Panc1 (cell line): ENCODE measurements around the gene PEX3. TPM values are rescaled to one million over a fixed set of nuclear protein-coding genes. Genes with fewer than 3 reads are reported as not detected.

ENCODE experiments used
- ATAC-seq: fragments of 200-7000 bp; cut with Tn5 transposase; 2 replicates; pipeline ENCODE4 v1.9.1; 2020; ENCODE audit warnings: mild to moderate bottlenecking, moderate library complexity
- BruUV-seq: library from RNA; stranded (reverse); fragments of 400-500 nt; replicated peaks from 2 replicates; lab custom pipeline; 2021; lab: Mats Ljungman, UMichigan
- CTCF ChIA-PET: fragments of 300-600 bp; sonication (Branson Sonifier 250); formaldehyde crosslinking; loops from one replicate; lab custom pipeline; 2022; ENCODE audit warnings: antibody characterized with exemption; lab: Charles Lee
- POLR2A ChIA-PET: fragments of 300-600 bp; sonication (Branson Sonifier 250); formaldehyde crosslinking; loops from one replicate; lab custom pipeline; 2022; ENCODE audit warnings: antibody characterized with exemption; lab: Charles Lee
- DNase-seq: peaks from one replicate; pipeline ENCODE4 v3.0.0-alpha.2; 2010; ENCODE audit warnings: low read depth, low spot score
- H3K27ac ChIP-seq: 2 replicates; pipeline ENCODE4 v1.5.1; 2011; ENCODE audit warnings: mild to moderate bottlenecking, low read length, inconsistent platforms
- H3K27me3 ChIP-seq: fragments of 200-500 bp; sonication (Bioruptor generic); 2 replicates; pipeline ENCODE4 v1.6.0; 2014; ENCODE audit warnings: low read length, inconsistent platforms; ENCODE audit not compliant: control insufficient read depth, insufficient read depth
- H3K36me3 ChIP-seq: fragments of 200-500 bp; sonication (Bioruptor generic); 2 replicates; pipeline ENCODE4 v1.5.1; 2014; ENCODE audit warnings: inconsistent platforms, mild to moderate bottlenecking, low read length, moderate library complexity; ENCODE audit not compliant: control insufficient read depth, insufficient read depth
- H3K4me1 ChIP-seq: 2 replicates; pipeline ENCODE4 v1.5.1; 2011; ENCODE audit warnings: inconsistent platforms, mild to moderate bottlenecking, low read length, moderate library complexity; ENCODE audit not compliant: control insufficient read depth, insufficient read depth
- H3K4me3 ChIP-seq, 2 experiments: 2 replicates each; pipeline ENCODE4 v1.5.1; 2011 to 2012; ENCODE audit warnings: low read depth in 2 of 2, low read length in 2 of 2, mild to moderate bottlenecking in 2 of 2, inconsistent platforms in 1 of 2, moderate library complexity in 1 of 2
- H3K9me3 ChIP-seq: fragments of 200-500 bp; sonication (Bioruptor generic); 2 replicates; pipeline ENCODE4 v1.5.1; 2014; ENCODE audit warnings: low read depth, mild to moderate bottlenecking, inconsistent platforms, low read length, moderate library complexity; ENCODE audit not compliant: control insufficient read depth, insufficient read depth
- CTCF ChIP-seq: fragments of 450-650 bp; IDR thresholded peaks from 2 replicates; pipeline ENCODE4 v1.5.1; 2017; ENCODE audit warnings: mild to moderate bottlenecking
- POLR2AphosphoS5 ChIP-seq: IDR thresholded peaks from 2 replicates; pipeline ENCODE4 v1.6.1; 2012; ENCODE audit warnings: mild to moderate bottlenecking, low read depth, low read length, moderate library complexity
- REST ChIP-seq, 2 experiments: IDR thresholded peaks; 2 replicates each; pipeline ENCODE4 v1.6.1; 2011 to 2012; ENCODE audit warnings: low read depth in 2 of 2, control low read depth in 1 of 2, low read length in 1 of 2, mild to moderate bottlenecking in 1 of 2, moderate library complexity in 1 of 2; ENCODE audit not compliant: insufficient read depth in 1 of 2
- SIN3A ChIP-seq: IDR thresholded peaks from 2 replicates; pipeline ENCODE4 v1.6.1; 2012; ENCODE audit warnings: low read depth, mild to moderate bottlenecking, low read length, moderate library complexity, borderline replicate concordance; ENCODE audit not compliant: insufficient read depth
- TCF7L2 ChIP-seq: IDR thresholded peaks from 2 replicates; pipeline ENCODE4 v1.6.1; 2011; ENCODE audit warnings: mild to moderate bottlenecking, low read depth, low read length, inconsistent platforms
- in situ Hi-C: cut with HindIII; loops from 2 replicates; pipeline ENCODE4 v1.10.0; 2016; ENCODE audit warnings: low sequenced_read_pairs, low pct_unique_long_range_greater_than_20kb
- intact Hi-C: fragments of 100-400 bp; cut with micrococcal nuclease; formaldehyde crosslinking; loops from one replicate; pipeline ENCODE4 v1.10.0; 2022; ENCODE audit not compliant: unreplicated experiment
- total RNA-seq: library from RNA; stranded (reverse); gene quantifications from one replicate; pipeline ENCODE4 v1.2.1, GENCODE V29; 2021; ENCODE audit not compliant: unreplicated experiment

PEX3 gene
- total RNA-seq, 1 experiment from 2014 or later = 16.5 TPM

- BruUV-seq = no TSS peak
- DNase-seq (no peak), ATAC-seq (no peak)
- intact Hi-C loops = no loop called here
- Histone ChIP-seq H3K4me1 (no peaks in the 10 kb centered on the region), H3K27me3 (no peaks in the 10 kb centered on the region), H3K27ac (no peak overlapping the region), H3K36me3 (no peaks in the 10 kb centered on the region), H3K4me3 (no peak overlapping the region), H3K9me3 (no peaks in the 10 kb centered on the region)
- ChIA-PET POLR2A (interaction anchor here (0.6 kb wide), 1 partner anchor 897 kb away, joined by 3 read pairs; no protein-coding TSS in a partner anchor), CTCF (no interaction called here)
- no peak for TF ChIP-seq SIN3A
- in situ Hi-C loops = no loop called here
These were observed 35.8 kb upstream of the PEX3 start for GRCh38 chr6:143414769-143415168.

GRCh38 chr6:143419526-143419925 is 31.1 kb upstream of the PEX3 start:
- ATAC-seq (no peak), DNase-seq (no peak)
- intact Hi-C loops = no loop called here
- H3K9me3 ChIP-seq = no peaks in the 10 kb centered on the region
- in situ Hi-C loops = no loop called here
- no peaks in the 10 kb centered on the region for H3K36me3 ChIP-seq
- H3K4me1 ChIP-seq = no peaks in the 10 kb centered on the region
- no peak overlapping the region for H3K27ac ChIP-seq
- no peak overlapping the region for H3K4me3 ChIP-seq
- H3K27me3 ChIP-seq = no peaks in the 10 kb centered on the region
- ChIA-PET POLR2A (interaction anchor here (0.5 kb wide), 1 partner anchor 19 kb away, joined by 3 read pairs; no protein-coding TSS in a partner anchor), CTCF (no interaction called here)
- BruUV-seq = no TSS peak
- no peak for TF ChIP-seq SIN3A
- TF ChIP-seq TCF7L2 = no peak
- TF ChIP-seq POLR2AphosphoS5 = no peak
- no peak for TF ChIP-seq CTCF
- TF ChIP-seq REST (IDR thresholded peaks at IDR 0.05; ENCODE audit: insufficient read depth in 1 of 2, low read depth in 2 of 2, low read length in 1 of 2) = no peak

- no peak for TF ChIP-seq CTCF
- TF ChIP-seq POLR2AphosphoS5 = no peak
- TF ChIP-seq REST (IDR thresholded peaks at IDR 0.05; ENCODE audit: insufficient read depth in 1 of 2, low read depth in 2 of 2, low read length in 1 of 2) = no peak
- no peak for TF ChIP-seq TCF7L2
- no peak for TF ChIP-seq SIN3A
- no peaks in the 10 kb centered on the region for H3K36me3 ChIP-seq
- H3K4me3 ChIP-seq = no peak overlapping the region
- DNase-seq (no peak), ATAC-seq (no peak)
- BruUV-seq = no TSS peak
- ChIA-PET CTCF (no interaction called here), POLR2A (no interaction called here)
- no peak overlapping the region for H3K27ac ChIP-seq
- no peaks in the 10 kb centered on the region for H3K9me3 ChIP-seq
- in situ Hi-C loops = no loop called here
- H3K27me3 ChIP-seq = no peaks in the 10 kb centered on the region
- intact Hi-C loops = loop anchor here (2.0 to 10.0 kb wide), 3 partner anchors 361 to 951 kb away; partner anchors contain the start of gene AIG1
- no peaks in the 10 kb centered on the region for H3K4me1 ChIP-seq
These were observed 24.6 kb upstream of the PEX3 start for GRCh38 chr6:143426026-143426425.
